HCT116 (cell line): ENCODE results near the gene CENPV. TPM values are rescaled to one million over a fixed set of nuclear protein-coding genes. Genes with fewer than 3 reads are reported as not detected.
"Not testable (repeated sequence)": the region's sequence is repeated elsewhere in the genome, so short reads cannot be mapped to it uniquely, and the experiment has no call there.

Source experiments
- ATAC-seq: fragments of 200-7000 bp; cut with Tn5 transposase; 2 replicates; pipeline ENCODE4 v1.9.1; 2020; ENCODE audit warnings: mild to moderate bottlenecking, moderate library complexity
- BruUV-seq: library from RNA; stranded (reverse); fragments of 400-500 nt; replicated peaks from 2 replicates; lab custom pipeline; 2021; lab: Mats Ljungman, UMichigan
- CTCF ChIA-PET: fragments of 300-600 bp; sonication (Branson Sonifier 250); formaldehyde crosslinking; loops from one replicate; lab custom pipeline; 2021; ENCODE audit warnings: antibody characterized with exemption; lab: Charles Lee
- POLR2A ChIA-PET: fragments of 300-600, 350-600 bp; sonication (Branson Sonifier 250); formaldehyde crosslinking; loops from one replicate; lab custom pipeline; 2021; ENCODE audit warnings: antibody characterized with exemption; lab: Charles Lee
- RAD21 ChIA-PET, 2 experiments: fragments of 300-600 bp; sonication (Branson Sonifier 250); formaldehyde crosslinking; loops; one replicate each; lab custom pipeline; 2023; ENCODE audit warnings: low total read pairs in 2 of 2; ENCODE audit not compliant: uncharacterized antibody in 2 of 2, unreplicated experiment in 2 of 2, low non-redundant PET in 1 of 2; lab: Charles Lee
- DNase-seq: peaks from one replicate; pipeline ENCODE4 v3.0.0-alpha.2; 2010; ENCODE audit warnings: low read depth, low spot score
- H2AFZ ChIP-seq: fragments of 200-600 bp; shearing (Covaris generic), sonication (generic); 2 replicates; pipeline ENCODE4 v1.6.1; 2017; ENCODE audit warnings: low read depth, mixed run types, mixed read lengths, antibody characterized with exemption, low read length; ENCODE audit not compliant: poor library complexity, severe bottlenecking
- H3K27ac ChIP-seq: 2 replicates; pipeline ENCODE4 v1.5.1; 2012; ENCODE audit warnings: low read depth, low read length
- H3K27me3 ChIP-seq: fragments of 200-600 bp; sonication (generic); 2 replicates; pipeline ENCODE4 v1.6.1; 2016; ENCODE audit warnings: mixed run types, low read length, mixed read lengths; ENCODE audit not compliant: insufficient read depth
- H3K36me3 ChIP-seq, 2 experiments: fragments of 200-500 bp in 1 of 2; fragments of 200-600 bp in 1 of 2; sonication (Bioruptor generic) in 1 of 2; sonication (generic) in 1 of 2; 2 replicates each; pipeline versions ENCODE4 v1.5.1 to v1.6.1; 2014 to 2016; ENCODE audit warnings: low read length in 2 of 2, inconsistent platforms in 1 of 2, mixed read lengths in 1 of 2, mixed run types in 1 of 2; ENCODE audit not compliant: insufficient read depth in 2 of 2, control insufficient read depth in 1 of 2
- H3K4me1 ChIP-seq, 2 experiments: fragments of 200-600 bp in 1 of 2; sonication (generic) in 1 of 2; 2 replicates each; pipeline versions ENCODE4 v1.5.1 to v1.6.1; 2012 to 2017; ENCODE audit warnings: low read length in 2 of 2, inconsistent platforms in 1 of 2, mild to moderate bottlenecking in 1 of 2, mixed read lengths in 1 of 2, mixed run types in 1 of 2, moderate library complexity in 1 of 2; ENCODE audit not compliant: insufficient read depth in 2 of 2, control insufficient read depth in 1 of 2
- H3K4me2 ChIP-seq: fragments of 200-600 bp; sonication (generic); 2 replicates; pipeline ENCODE4 v1.6.1; 2017; ENCODE audit warnings: mixed run types, low read length, mixed read lengths
- H3K4me3 ChIP-seq, 2 experiments: fragments of 200-600 bp in 1 of 2; sonication (generic) in 1 of 2; replicated peaks in 1 of 2; 2 replicates each; pipeline ENCODE4 v1.5.1; 2011 to 2016; ENCODE audit warnings: low read length in 2 of 2, control low read depth in 1 of 2, low read depth in 1 of 2, mild to moderate bottlenecking in 1 of 2, mixed read lengths in 1 of 2, mixed run types in 1 of 2
- H3K79me2 ChIP-seq: fragments of 200-600 bp; sonication (generic); 2 replicates; pipeline ENCODE4 v1.6.1; 2017; ENCODE audit warnings: mild to moderate bottlenecking, mixed run types, low read length, moderate library complexity, mixed read lengths; ENCODE audit not compliant: insufficient read depth
- H3K9ac ChIP-seq: fragments of 200-600 bp; sonication (generic); 2 replicates; pipeline ENCODE4 v1.6.1; 2016; ENCODE audit warnings: low read length, mixed read lengths
- H3K9me2 ChIP-seq: fragments of 200-600 bp; sonication (generic), shearing (Covaris generic); 2 replicates; pipeline ENCODE4 v1.6.1; 2017; ENCODE audit warnings: mixed run types, mild to moderate bottlenecking, moderate library complexity; ENCODE audit not compliant: insufficient read depth
- H3K9me3 ChIP-seq, 2 experiments: fragments of 200-500 bp in 1 of 2; fragments of 200-600 bp in 1 of 2; sonication (Bioruptor generic) in 1 of 2; sonication (generic) in 1 of 2; 2 replicates each; pipeline ENCODE4 v1.6.1; 2014 to 2017; ENCODE audit warnings: low read length in 2 of 2, mixed read lengths in 2 of 2, inconsistent platforms in 1 of 2, low read depth in 1 of 2, mild to moderate bottlenecking in 1 of 2, mixed run types in 1 of 2, moderate library complexity in 1 of 2; ENCODE audit not compliant: control insufficient read depth in 1 of 2, insufficient read depth in 1 of 2
- H4K20me1 ChIP-seq: fragments of 200-600 bp; sonication (generic), shearing (Covaris generic); 2 replicates; pipeline ENCODE4 v1.6.1; 2017; ENCODE audit warnings: mixed run types, mild to moderate bottlenecking, moderate library complexity; ENCODE audit not compliant: insufficient read depth
- CBX3 ChIP-seq: IDR thresholded peaks from 2 replicates; pipeline ENCODE4 v1.6.1; 2012; ENCODE audit warnings: low read depth
- EGR1 ChIP-seq: IDR thresholded peaks from 2 replicates; pipeline ENCODE4 v1.6.1; 2012; ENCODE audit warnings: low read depth
- ELF1 ChIP-seq: IDR thresholded peaks from 2 replicates; pipeline ENCODE4 v1.6.1; 2012; ENCODE audit warnings: low read depth, borderline replicate concordance
- FOSL1 ChIP-seq: IDR thresholded peaks from 2 replicates; pipeline ENCODE4 v1.6.1; 2012; ENCODE audit warnings: low read depth
- JUND ChIP-seq: IDR thresholded peaks from 2 replicates; pipeline ENCODE4 v1.6.1; 2012
- POLR2AphosphoS5 ChIP-seq: IDR thresholded peaks from 2 replicates; pipeline ENCODE4 v1.6.1; 2011; ENCODE audit warnings: mild to moderate bottlenecking, low read depth, low read length, moderate library complexity
- SP1 ChIP-seq: IDR thresholded peaks from 2 replicates; pipeline ENCODE4 v1.6.1; 2012; ENCODE audit warnings: low read depth
- ZFX ChIP-seq: fragments of 450-650 bp; IDR thresholded peaks from 2 replicates; pipeline ENCODE4 v1.6.1; 2017
- ZNF274 ChIP-seq: fragments of 200-500 bp; sonication (Bioruptor generic); IDR thresholded peaks from 2 replicates; pipeline ENCODE4 v1.6.1; 2014; ENCODE audit warnings: mild to moderate bottlenecking, low read depth, low read length, inconsistent platforms
- intact Hi-C: fragments of 100-400 bp; cut with micrococcal nuclease; formaldehyde crosslinking; loops from 2 replicates; pipeline ENCODE4 v1.10.0; 2022
- total RNA-seq: library from RNA; stranded (reverse); gene quantifications from one replicate; pipeline ENCODE4 v1.2.1, GENCODE V29; 2021; ENCODE audit not compliant: unreplicated experiment
- TF ChIP-seq, protein P1 (sequence below): IDR thresholded peaks from 2 replicates; pipeline ENCODE4 v1.6.1; 2012; ENCODE audit warnings: low read depth
- TF ChIP-seq, protein P2 (sequence below), 3 experiments: fragments of 200-600 bp in 1 of 3; sonication (generic) in 1 of 3; IDR thresholded peaks in 2 of 3; conservative IDR thresholded peaks in 1 of 3; 2 replicates each; pipeline ENCODE4 v1.5.1; 2012 to 2017; ENCODE audit warnings: low read depth in 2 of 3, low read length in 2 of 3, antibody characterized with exemption in 1 of 3, borderline replicate concordance in 1 of 3, control low read depth in 1 of 3, mild to moderate bottlenecking in 1 of 3, mixed read lengths in 1 of 3, mixed run types in 1 of 3, moderate library complexity in 1 of 3; ENCODE audit not compliant: insufficient read depth in 1 of 3

Gene CENPV
- total RNA-seq, 1 experiment from 2014 or later, result 84.7 TPM

DNA sequence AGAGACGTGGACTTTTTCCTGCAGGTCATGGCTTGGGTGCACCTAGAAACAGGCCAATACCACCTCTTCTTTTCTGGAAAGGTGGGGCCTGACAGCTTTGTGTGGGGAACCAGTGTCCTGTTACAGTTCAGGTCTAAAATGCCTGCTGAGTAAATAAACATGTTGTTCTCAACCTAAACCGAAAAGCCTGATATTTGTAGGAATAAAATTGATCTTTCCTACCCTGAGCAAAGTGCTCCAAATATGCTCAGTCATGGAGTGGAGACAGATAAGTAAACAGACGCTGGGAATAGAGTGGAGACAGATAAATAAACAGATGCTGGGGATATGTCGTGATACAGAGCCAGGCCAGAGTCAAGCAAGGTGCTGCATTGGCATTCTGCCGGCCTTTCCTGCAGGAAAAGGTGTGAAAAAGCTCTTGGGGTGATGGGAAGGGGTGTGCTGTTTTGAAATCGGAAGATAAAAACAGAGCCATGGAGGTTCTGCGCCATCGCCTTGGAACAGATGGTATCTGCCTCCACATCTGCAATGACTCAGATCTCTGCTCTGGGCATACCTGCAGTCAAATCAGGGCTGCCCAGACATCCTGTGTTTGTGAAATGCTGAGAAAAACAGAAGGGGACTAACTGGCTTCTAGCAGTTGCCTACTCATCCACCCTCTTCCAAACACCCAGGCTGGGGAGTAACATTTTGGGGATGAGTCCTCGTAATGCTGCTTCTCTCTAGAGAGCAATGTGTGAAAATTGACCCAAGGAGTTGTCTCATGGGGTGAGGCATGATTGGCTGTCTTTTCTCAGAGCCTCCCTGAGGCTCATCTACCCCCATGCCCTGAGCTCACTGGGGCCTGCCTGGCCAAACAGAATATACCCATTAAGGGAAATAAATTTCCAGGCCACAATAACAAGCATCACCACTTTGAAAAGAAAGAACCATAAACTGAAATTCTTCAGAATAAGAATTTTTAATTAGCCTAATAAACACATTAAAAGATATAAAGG is 45.3 kb upstream of the CENPV start:
- ChIA-PET POLR2A (no interaction called here), RAD21 (interaction anchor here in 1 of 2 experiments (1.0 kb wide), 1 partner anchor 11 kb away, joined by 3 read pairs; no protein-coding TSS in a partner anchor), CTCF (no interaction called here)
- Histone ChIP-seq H3K27ac (no peak overlapping the region), H3K4me1 (peaks cover 3 to 5% of the 10 kb centered on the region in 2 experiments; a peak in 2 of 4 replicates), H3K27me3 (no peaks in the 10 kb centered on the region), H2AFZ (no peak overlapping the region), H3K9me2 (no peaks in the 10 kb centered on the region), H4K20me1 (no peaks in the 10 kb centered on the region), H3K79me2 (no peaks in the 10 kb centered on the region), H3K4me2 (no peak overlapping the region), H3K9ac (no peak overlapping the region), H3K9me3 (no peaks in the 10 kb centered on the region), H3K4me3 (no peak overlapping the region), H3K36me3 (no peaks in the 10 kb centered on the region)
- no peak for ATAC-seq
- TF ChIP-seq JUND (no peak), POLR2AphosphoS5 (no peak), ELF1 (no peak), CBX3 (no peak), ZFX (no peak), EGR1 (no peak), FOSL1 (no peak), SP1 (no peak), ZNF274 (no peak)
- TF ChIP-seq, protein P1, sequence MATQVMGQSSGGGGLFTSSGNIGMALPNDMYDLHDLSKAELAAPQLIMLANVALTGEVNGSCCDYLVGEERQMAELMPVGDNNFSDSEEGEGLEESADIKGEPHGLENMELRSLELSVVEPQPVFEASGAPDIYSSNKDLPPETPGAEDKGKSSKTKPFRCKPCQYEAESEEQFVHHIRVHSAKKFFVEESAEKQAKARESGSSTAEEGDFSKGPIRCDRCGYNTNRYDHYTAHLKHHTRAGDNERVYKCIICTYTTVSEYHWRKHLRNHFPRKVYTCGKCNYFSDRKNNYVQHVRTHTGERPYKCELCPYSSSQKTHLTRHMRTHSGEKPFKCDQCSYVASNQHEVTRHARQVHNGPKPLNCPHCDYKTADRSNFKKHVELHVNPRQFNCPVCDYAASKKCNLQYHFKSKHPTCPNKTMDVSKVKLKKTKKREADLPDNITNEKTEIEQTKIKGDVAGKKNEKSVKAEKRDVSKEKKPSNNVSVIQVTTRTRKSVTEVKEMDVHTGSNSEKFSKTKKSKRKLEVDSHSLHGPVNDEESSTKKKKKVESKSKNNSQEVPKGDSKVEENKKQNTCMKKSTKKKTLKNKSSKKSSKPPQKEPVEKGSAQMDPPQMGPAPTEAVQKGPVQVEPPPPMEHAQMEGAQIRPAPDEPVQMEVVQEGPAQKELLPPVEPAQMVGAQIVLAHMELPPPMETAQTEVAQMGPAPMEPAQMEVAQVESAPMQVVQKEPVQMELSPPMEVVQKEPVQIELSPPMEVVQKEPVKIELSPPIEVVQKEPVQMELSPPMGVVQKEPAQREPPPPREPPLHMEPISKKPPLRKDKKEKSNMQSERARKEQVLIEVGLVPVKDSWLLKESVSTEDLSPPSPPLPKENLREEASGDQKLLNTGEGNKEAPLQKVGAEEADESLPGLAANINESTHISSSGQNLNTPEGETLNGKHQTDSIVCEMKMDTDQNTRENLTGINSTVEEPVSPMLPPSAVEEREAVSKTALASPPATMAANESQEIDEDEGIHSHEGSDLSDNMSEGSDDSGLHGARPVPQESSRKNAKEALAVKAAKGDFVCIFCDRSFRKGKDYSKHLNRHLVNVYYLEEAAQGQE, result no peak
- TF ChIP-seq, protein P2, sequence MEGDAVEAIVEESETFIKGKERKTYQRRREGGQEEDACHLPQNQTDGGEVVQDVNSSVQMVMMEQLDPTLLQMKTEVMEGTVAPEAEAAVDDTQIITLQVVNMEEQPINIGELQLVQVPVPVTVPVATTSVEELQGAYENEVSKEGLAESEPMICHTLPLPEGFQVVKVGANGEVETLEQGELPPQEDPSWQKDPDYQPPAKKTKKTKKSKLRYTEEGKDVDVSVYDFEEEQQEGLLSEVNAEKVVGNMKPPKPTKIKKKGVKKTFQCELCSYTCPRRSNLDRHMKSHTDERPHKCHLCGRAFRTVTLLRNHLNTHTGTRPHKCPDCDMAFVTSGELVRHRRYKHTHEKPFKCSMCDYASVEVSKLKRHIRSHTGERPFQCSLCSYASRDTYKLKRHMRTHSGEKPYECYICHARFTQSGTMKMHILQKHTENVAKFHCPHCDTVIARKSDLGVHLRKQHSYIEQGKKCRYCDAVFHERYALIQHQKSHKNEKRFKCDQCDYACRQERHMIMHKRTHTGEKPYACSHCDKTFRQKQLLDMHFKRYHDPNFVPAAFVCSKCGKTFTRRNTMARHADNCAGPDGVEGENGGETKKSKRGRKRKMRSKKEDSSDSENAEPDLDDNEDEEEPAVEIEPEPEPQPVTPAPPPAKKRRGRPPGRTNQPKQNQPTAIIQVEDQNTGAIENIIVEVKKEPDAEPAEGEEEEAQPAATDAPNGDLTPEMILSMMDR (IDR thresholded peaks at IDR 0.05 in 2 of 3, conservative IDR thresholded peaks at IDR 0.05 in 1 of 3; ENCODE audit: borderline replicate concordance in 1 of 3, insufficient read depth in 1 of 3, low read depth in 2 of 3, low read length in 2 of 3), result no peak
- intact Hi-C loops, result no loop called here
- BruUV-seq, result no TSS peak
- DNase-seq, result no peak

DNA sequence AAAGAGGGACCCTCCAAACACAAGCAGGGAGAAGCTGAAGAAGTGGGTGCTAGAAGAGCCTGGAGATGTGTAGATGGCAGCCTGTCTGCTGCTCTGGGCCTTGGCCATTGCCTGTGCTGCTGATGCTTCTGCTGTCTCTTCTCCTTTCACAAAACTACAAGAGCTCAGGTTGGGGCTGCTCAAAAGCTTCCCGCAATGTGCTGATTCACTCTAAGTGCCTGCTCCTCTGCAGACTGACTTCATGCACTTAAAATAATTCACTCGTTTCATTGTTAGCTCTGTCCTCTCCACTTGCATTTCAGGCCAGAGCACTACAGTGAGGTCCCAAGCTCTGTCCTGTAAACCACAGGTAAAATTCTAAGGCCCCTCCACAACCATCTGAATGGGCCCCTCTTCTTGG is 43.4 kb upstream of the CENPV start:
- not testable (repeated sequence) for H3K27ac ChIP-seq, BruUV-seq, H4K20me1 ChIP-seq

More for the DNA sequence above, 43.4 kb upstream of the CENPV start:
- POLR2A ChIA-PET, H3K9ac ChIP-seq, H3K4me3 ChIP-seq, H3K9me3 ChIP-seq, RAD21 ChIA-PET, H3K4me2 ChIP-seq, CTCF ChIA-PET, H3K27me3 ChIP-seq, H3K79me2 ChIP-seq, ATAC-seq, H3K36me3 ChIP-seq, DNase-seq, H3K9me2 ChIP-seq, H3K4me1 ChIP-seq, intact Hi-C loops, H2AFZ ChIP-seq: not testable (repeated sequence)
